NOMO-1 treated with dmso at 0.1 percent for 144 hours (cell line): ENCODE data around the gene PRTFDC1.
"Not testable (repeated sequence)": the region's sequence is repeated elsewhere in the genome, so short reads cannot be mapped to it uniquely, and the experiment has no call there.

ENCODE experiments used
- DNase-seq: peaks from one replicate; lab custom pipeline; 2025; ENCODE audit not compliant: unreplicated experiment; lab: John Stamatoyannopoulos, UW

The PRTFDC1 gene

DNA sequence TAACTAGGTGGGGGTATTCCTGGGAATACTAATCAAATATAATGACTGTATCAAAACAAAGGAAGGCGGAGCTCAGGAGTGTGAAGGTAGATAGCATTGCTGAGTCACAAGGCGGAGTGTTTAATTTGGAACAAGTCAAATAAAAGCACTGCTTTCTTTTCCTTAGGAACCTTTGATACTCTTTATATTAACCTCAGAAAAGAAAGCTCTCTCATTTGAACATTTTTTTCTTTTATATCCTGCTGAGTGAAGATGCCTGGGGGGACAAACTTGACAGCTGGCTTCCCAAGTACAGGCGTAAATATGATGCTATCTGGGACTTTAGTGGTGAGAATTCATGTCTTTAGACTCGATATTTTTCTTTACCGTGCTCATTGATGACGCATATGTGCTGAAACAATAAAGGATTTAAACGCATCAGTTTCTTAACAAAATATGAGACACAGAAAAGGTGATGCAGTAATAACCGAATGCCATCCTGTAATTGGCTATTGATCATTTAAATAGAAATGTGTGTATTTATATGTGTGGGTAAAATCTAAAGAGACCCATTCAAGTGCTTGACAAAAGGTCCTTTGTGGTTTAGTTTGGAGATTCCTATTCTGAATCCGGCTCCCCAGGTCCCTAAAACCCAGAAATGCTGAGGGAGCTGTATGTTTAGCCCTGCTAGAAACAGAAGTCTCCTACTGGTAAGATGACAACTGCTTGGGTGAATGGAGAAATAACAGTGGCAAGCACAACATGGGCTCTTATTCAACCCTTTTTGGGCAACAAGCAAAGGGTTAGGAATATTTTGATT, 102.7 kb downstream of the PRTFDC1 start:
- DNase-seq: no peak

- no peak for DNase-seq
Observed at GRCh38 chr10:24849051-24849450, 103.4 kb downstream of the PRTFDC1 start.

DNA sequence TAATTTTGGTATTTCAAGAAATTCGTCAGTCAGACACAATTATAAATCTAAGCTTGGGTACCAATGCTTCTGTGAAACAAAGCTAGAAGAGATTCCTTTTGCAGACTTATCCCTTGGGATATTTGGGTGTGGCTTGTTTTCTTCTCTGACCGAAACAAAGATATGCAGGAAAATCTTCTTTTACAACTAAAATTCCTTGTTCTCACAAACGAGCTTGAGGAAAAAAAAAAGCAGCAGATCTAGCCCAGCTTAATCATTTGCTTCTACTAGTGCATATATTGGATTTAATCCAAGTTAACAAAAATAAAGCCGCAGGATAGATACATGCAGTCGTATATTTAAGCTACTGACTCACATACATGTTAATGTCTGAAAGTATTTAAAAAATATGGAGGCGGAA, 104.2 kb downstream of the PRTFDC1 start:
- DNase-seq: no peak

DNA sequence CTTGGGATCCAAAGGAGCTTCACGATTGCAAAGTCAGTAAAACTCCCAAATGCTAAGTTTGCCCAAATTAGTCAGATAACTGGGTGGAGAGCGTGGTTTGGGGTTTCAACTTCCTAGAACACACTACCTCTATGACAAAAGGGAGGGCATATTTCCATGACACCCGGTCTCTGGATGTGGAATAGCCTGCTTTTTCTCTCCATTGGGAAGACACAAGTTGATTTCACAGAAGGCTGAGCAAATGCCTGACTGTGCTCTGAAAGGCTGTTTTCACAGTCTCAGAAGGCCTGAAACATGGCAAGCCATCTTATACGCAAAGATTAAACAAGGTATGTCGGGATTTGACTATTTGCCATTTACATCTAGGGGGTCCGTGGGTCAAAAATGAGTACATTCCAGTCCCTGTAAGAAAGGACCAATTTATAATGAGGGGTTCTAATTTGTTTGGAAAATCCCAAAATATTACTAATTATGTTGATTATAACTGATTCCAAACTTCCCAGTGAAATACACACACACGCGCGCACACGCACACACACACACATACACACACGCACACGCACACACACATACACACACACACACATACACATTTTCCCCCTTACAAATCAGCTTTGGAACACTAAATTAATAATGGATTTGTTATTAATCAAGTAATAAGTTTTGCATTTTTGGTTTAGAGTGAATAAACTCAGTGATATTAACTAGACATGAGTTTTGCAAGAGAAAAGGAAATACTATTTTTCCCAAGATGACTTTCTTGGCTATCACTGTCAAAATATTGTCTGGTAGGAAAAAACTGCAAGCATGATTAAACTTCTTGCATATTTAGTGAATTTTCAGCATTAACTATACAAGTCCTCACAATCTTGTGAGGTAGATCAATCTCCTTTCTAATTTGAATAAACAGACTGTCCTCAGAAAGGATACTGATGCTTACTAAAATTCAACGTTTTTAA, 105.0 kb downstream of the PRTFDC1 start:
- no peak for DNase-seq

- no peak for DNase-seq
Observed at GRCh38 chr10:24844742-24845141, 107.7 kb downstream of the PRTFDC1 start.

DNA sequence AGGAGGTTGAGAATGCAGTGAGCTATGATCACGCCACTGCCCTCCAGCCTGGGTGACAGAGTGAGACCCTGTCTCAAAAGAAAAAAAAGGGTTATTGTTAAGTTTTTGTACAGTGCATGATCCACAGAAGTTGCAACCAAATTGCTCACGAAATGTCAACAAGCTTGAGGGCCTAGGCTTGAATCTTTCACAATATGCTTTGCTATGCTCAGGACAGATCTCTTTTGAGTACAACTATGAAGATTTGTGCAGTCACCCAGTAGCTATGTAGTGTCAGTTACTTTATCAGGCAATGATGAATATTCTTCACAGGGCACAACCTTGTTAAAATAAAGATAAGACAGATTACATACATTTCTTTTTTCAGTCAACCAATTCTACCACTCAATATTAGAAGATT, 109.2 kb downstream of the PRTFDC1 start:
- DNase-seq: no peak

DNA sequence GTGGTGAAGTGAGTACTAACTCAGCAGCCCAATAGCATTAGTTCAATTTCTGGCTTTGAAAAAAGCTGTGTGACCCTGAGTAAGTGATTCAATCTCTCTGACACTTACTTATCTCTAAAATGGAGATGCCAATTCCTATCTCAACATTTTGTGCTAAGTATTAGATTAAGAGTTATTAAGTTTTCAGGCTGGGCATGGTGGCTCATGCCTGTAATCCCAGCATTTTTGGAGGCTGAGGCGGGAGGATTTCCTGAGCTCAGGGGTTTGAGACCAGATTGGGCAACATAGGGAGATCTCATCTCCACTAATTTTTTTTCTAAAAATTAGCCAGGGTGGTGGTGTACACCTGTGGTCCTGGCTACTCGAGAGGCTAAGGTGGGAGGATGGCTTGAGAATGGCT, 109.5 kb downstream of the PRTFDC1 start:
- DNase-seq: no peak

- DNase-seq: no peak
Observed at GRCh38 chr10:24841530-24841929, 110.9 kb downstream of the PRTFDC1 start.

DNA sequence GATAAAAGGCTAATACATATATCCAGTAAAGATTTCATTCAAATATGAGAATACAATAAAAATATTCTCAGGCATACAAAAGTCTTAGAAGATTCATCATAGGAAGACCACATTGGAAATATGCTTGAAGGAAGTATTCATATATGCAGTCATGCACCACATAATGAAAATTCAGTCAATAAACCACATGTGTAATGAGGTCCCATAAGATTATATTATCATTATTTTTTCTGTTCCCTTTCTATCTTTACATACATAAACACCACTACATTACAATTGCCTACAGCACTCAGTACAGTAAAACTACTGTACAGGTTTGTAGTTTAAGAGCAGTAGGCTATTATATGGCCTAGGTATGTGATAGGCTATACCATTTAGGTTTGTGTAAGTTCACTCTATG, 111.6 kb downstream of the PRTFDC1 start:
- DNase-seq: no peak

- DNase-seq: not testable (repeated sequence)
Observed at GRCh38 chr10:24837781-24838180, 114.6 kb downstream of the PRTFDC1 start.

- DNase-seq: no peak
Observed at GRCh38 chr10:24834869-24835268, 117.5 kb downstream of the PRTFDC1 start.

GRCh38 chr10:24826009-24826408, 126.4 kb downstream of the PRTFDC1 start:
- no peak for DNase-seq

GRCh38 chr10:24825551-24825950, 126.9 kb downstream of the PRTFDC1 start:
- no peak for DNase-seq

GRCh38 chr10:24824536-24824935, 127.9 kb downstream of the PRTFDC1 start:
- DNase-seq: no peak

- no peak for DNase-seq
Observed at GRCh38 chr10:24824124-24824523, 128.3 kb downstream of the PRTFDC1 start.

DNA sequence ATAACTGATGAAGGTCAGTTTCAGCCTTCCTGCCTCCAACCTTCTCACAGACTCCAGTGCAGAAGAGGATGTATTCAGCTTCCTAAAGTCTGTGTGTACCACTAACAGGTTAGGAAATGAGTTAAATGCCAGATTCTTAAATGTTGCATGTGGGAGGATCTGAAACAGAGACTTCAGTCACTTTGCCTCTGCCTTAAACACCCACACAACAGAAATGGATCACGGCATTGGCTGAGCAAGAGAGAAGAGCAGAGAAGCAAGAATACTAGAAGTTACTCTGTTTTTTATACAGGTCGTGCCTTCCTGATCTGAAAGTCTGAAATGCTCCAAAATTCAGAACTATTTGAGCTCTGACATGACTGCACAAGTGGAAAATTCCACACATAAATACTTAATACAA, 129.8 kb downstream of the PRTFDC1 start:
- DNase-seq: no peak

GRCh38 chr10:24821986-24822385, 130.4 kb downstream of the PRTFDC1 start:
- DNase-seq: no peak

GRCh38 chr10:24816868-24817396, 135.5 kb downstream of the PRTFDC1 start:
- no peak for DNase-seq

GRCh38 chr10:24814568-24815313, 137.7 kb downstream of the PRTFDC1 start:
- DNase-seq: no peak

DNA sequence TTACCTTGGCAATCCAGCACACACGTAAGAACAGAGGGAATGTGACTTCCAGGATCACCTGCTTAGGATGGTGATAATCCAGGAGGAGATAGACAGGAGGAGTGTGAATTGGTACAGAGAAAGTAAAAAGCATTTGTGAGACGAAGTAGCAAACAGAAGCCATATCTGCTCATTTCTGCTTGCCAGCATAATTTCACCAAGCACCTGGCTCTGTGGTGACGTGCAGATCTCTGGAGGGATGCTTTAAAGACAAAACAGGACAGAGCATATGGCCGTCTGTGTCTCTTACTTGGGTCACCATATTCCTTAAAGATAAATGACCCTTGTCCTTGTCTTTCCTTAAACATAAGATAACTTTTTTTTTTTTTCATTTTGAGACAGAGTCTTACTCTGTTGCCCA, 138.6 kb downstream of the PRTFDC1 start:
- no peak for DNase-seq

DNA sequence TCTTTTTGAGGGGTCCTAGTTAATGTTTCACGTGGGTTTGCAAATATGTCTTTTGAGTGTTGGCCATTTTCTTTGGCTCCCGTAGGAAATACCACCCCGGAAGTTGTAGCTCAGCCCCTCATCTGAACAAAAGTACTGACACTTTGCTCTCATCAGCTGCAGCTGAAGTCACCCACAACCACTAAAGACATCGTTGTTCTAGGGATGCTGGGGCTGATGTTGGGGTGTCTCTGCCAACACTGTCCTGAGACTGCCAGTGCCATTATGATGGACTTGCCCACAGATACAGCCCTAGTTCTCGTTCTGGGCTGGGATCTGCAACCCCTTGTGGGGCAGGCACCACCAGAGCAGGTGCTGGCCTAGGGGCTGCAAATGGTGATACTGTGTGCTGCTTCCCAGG, 146.1 kb downstream of the PRTFDC1 start:
- DNase-seq: no peak
